Prostate gland (tissue), 2 donors: ENCODE measurements around the gene RIPK4.

ENCODE experiments used
- CTCF ChIP-seq, 4 experiments: fragments of 200-600 bp in 2 of 4; fragments of 450-650 bp in 2 of 4; sonication (generic) in 2 of 4; IDR thresholded peaks; 1 replicate in 3 of 4; 2 replicates in 1 of 4; pipeline ENCODE4 v1.5.1; 2016 to 2019; ENCODE audit warnings: antibody characterized with exemption in 4 of 4, mild to moderate bottlenecking in 2 of 4, moderate library complexity in 2 of 4
- POLR2A ChIP-seq: fragments of 450-650 bp; IDR thresholded peaks from one replicate; pipeline ENCODE4 v1.6.1; 2016; ENCODE audit warnings: antibody characterized with exemption, mild to moderate bottlenecking
- POLR2AphosphoS5 ChIP-seq: sonication (generic); formaldehyde crosslinking; IDR thresholded peaks from one replicate; pipeline ENCODE4 v1.6.1; 2017; ENCODE audit warnings: antibody characterized with exemption

- TF ChIP-seq POLR2A, result no peak
- TF ChIP-seq CTCF (IDR thresholded peaks at IDR 0.05), result no peak
- no peak for TF ChIP-seq POLR2AphosphoS5
Measured at GRCh38 chr21:41771625-41771945, 4.7 kb upstream of the RIPK4 start.
